IMR-90 (cell line): ENCODE measurements around the gene STAMBPL1. TPM values are rescaled to one million over a fixed set of nuclear protein-coding genes. Genes with fewer than 3 reads are reported as not detected.

Source experiments
- ATAC-seq: fragments of 200-7000 bp; cut with Tn5 transposase; 2 replicates; pipeline ENCODE4 v1.9.1; 2020; ENCODE audit warnings: low read depth, mild to moderate bottlenecking, moderate library complexity
- BruUV-seq: library from RNA; stranded (reverse); fragments of 400-500 nt; replicated peaks from 2 replicates; lab custom pipeline; 2021; lab: Mats Ljungman, UMichigan
- CTCF ChIA-PET: fragments of 300-600 bp; formaldehyde crosslinking; extraction: SDS; loops from one replicate; lab custom pipeline; 2021; ENCODE audit warnings: antibody characterized with exemption; lab: Yijun Ruan, JAX
- POLR2A ChIA-PET: fragments of 300-600 bp; sonication (Branson Sonifier 250); formaldehyde crosslinking; loops from one replicate; lab custom pipeline; 2022; ENCODE audit warnings: antibody characterized with exemption; ENCODE audit not compliant: unreplicated experiment; lab: Charles Lee
- DNase-seq: peaks from one replicate; pipeline ENCODE4 v3.0.0; 2013
- H2AFZ ChIP-seq: replicated peaks from 2 replicates; pipeline ENCODE3; 2013; ENCODE audit warnings: low read length, mild to moderate bottlenecking; ENCODE audit not compliant: poor library complexity
- H2AK5ac ChIP-seq: 2 replicates; pipeline ENCODE4 v1.6.1; 2013; ENCODE audit warnings: low read depth, low read length, inconsistent platforms
- H2AK9ac ChIP-seq: replicated peaks from 2 replicates; pipeline ENCODE3; 2013; ENCODE audit warnings: mild to moderate bottlenecking, low read depth, low read length, moderate library complexity; ENCODE audit not compliant: poor library complexity
- H2BK120ac ChIP-seq: 2 replicates; pipeline ENCODE4 v1.6.1; 2013; ENCODE audit warnings: low read depth, low read length, inconsistent platforms
- H2BK15ac ChIP-seq: 3 replicates; pipeline ENCODE4 v1.6.1; 2013; ENCODE audit warnings: low read depth, low read length, inconsistent platforms
- H2BK20ac ChIP-seq: 2 replicates; pipeline ENCODE4 v1.6.1; 2013; ENCODE audit warnings: low read depth, mild to moderate bottlenecking, inconsistent platforms, low read length, moderate library complexity
- H2BK5ac ChIP-seq: 2 replicates; pipeline ENCODE4 v1.6.1; 2013; ENCODE audit warnings: mild to moderate bottlenecking, low read depth, low read length, inconsistent platforms; ENCODE audit not compliant: poor library complexity, severe bottlenecking
- H3K14ac ChIP-seq: replicated peaks from 2 replicates; pipeline ENCODE4 v1.6.1; 2013; ENCODE audit warnings: low read depth, low read length, inconsistent platforms
- H3K18ac ChIP-seq: 2 replicates; pipeline ENCODE4 v1.6.1; 2013; ENCODE audit warnings: low read depth, low read length, control low read depth
- H3K23ac ChIP-seq: 2 replicates; pipeline ENCODE4 v1.6.1; 2013; ENCODE audit warnings: low read depth, low read length, inconsistent platforms
- H3K27ac ChIP-seq: 2 replicates; pipeline ENCODE4 v1.5.1; 2013; ENCODE audit warnings: mild to moderate bottlenecking, control low read depth, low read length; ENCODE audit not compliant: insufficient read depth
- H3K27me3 ChIP-seq: 2 replicates; pipeline ENCODE4 v1.6.1; 2013; ENCODE audit warnings: low read length; ENCODE audit not compliant: control insufficient read depth, insufficient read depth
- H3K36me3 ChIP-seq: 2 replicates; pipeline ENCODE4 v1.6.1; 2013; ENCODE audit warnings: low read length, mixed read lengths; ENCODE audit not compliant: control insufficient read depth, insufficient read depth
- H3K4ac ChIP-seq: 2 replicates; pipeline ENCODE4 v1.6.1; 2013; ENCODE audit warnings: low read depth, low read length, inconsistent platforms
- H3K4me1 ChIP-seq: 2 replicates; pipeline ENCODE4 v1.6.1; 2013; ENCODE audit warnings: low read length, mixed read lengths; ENCODE audit not compliant: control insufficient read depth, insufficient read depth
- H3K4me2 ChIP-seq: 2 replicates; pipeline ENCODE4 v1.6.1; 2013; ENCODE audit warnings: low read depth, mild to moderate bottlenecking, control low read depth, low read length, moderate library complexity
- H3K4me3 ChIP-seq: 2 replicates; pipeline ENCODE4 v1.5.1; 2013; ENCODE audit warnings: low read depth, mild to moderate bottlenecking, control low read depth, low read length, moderate library complexity; ENCODE audit not compliant: insufficient read depth
- H3K56ac ChIP-seq: 2 replicates; pipeline ENCODE4 v1.6.1; 2013; ENCODE audit warnings: low read length, inconsistent platforms; ENCODE audit not compliant: insufficient read depth; ENCODE audit errors: extremely low read depth
- H3K79me1 ChIP-seq, 2 experiments: 2 replicates each; pipeline ENCODE4 v1.6.1; 2013; ENCODE audit warnings: low read length in 2 of 2, inconsistent platforms in 1 of 2, low read depth in 1 of 2
- H3K9ac ChIP-seq: 2 replicates; pipeline ENCODE4 v1.6.1; 2013; ENCODE audit warnings: low read depth, low read length, control low read depth
- H3K9me1 ChIP-seq: 2 replicates; pipeline ENCODE4 v1.6.1; 2013; ENCODE audit warnings: low read length, inconsistent platforms; ENCODE audit not compliant: insufficient read depth
- H3K9me3 ChIP-seq: 2 replicates; pipeline ENCODE4 v1.6.1; 2013; ENCODE audit warnings: low read length; ENCODE audit not compliant: control insufficient read depth, insufficient read depth
- H4K20me1 ChIP-seq: 2 replicates; pipeline ENCODE4 v1.6.1; 2013; ENCODE audit warnings: low read length, inconsistent platforms; ENCODE audit not compliant: insufficient read depth
- H4K5ac ChIP-seq: 2 replicates; pipeline ENCODE4 v1.6.1; 2013; ENCODE audit warnings: mild to moderate bottlenecking, low read depth, low read length, control low read depth
- H4K8ac ChIP-seq, 2 experiments: 2 replicates each; pipeline ENCODE4 v1.6.1; 2013; ENCODE audit warnings: low read depth in 2 of 2, low read length in 2 of 2, control low read depth in 1 of 2, inconsistent platforms in 1 of 2
- H4K91ac ChIP-seq: 2 replicates; pipeline ENCODE4 v1.6.1; 2013; ENCODE audit warnings: low read depth, low read length, inconsistent platforms; ENCODE audit not compliant: insufficient read depth
- CEBPB ChIP-seq: IDR thresholded peaks from 2 replicates; pipeline ENCODE4 v1.6.1; 2012; ENCODE audit warnings: low read depth, low read length, improper control_type of control experiment
- MAFK ChIP-seq: IDR thresholded peaks from 2 replicates; pipeline ENCODE4 v1.6.1; 2012; ENCODE audit warnings: low read depth, low read length, improper control_type of control experiment
- MXI1 ChIP-seq: IDR thresholded peaks from 2 replicates; pipeline ENCODE4 v1.6.1; 2012; ENCODE audit warnings: low read depth, mild to moderate bottlenecking, low read length, moderate library complexity, borderline replicate concordance
- WGBS, 2 experiments: methylation state at CpG; one replicate each; pipeline versions ENCODE4 v1.1.5 to v1.1.7; 2013; ENCODE audit warnings: missing lambda C conversion rate in 2 of 2; ENCODE audit not compliant: insufficient read length in 1 of 2; ENCODE audit errors: extremely low coverage in 2 of 2; 5-methylcytosine and 5-hydroxymethylcytosine counted together
- dilution Hi-C: fragments of 300-500 bp; cut with HindIII; formaldehyde crosslinking; loops from one replicate; pipeline ENCODE4 v1.14.3; 2018; ENCODE audit warnings: low sequenced_read_pairs; ENCODE audit not compliant: unreplicated experiment
- in situ Hi-C: fragments of 300-500 bp; cut with MboI; formaldehyde crosslinking; loops from 3 replicates; pipeline ENCODE4 v1.14.3; 2019; ENCODE audit warnings: low sequenced_read_pairs, inconsistent platforms, mixed read lengths
- intact Hi-C: fragments of 100-400 bp; cut with micrococcal nuclease; formaldehyde crosslinking; loops from 2 replicates; pipeline ENCODE4 v1.10.0; 2022
- polyA plus RNA-seq, 3 experiments: library from polyadenylated mRNA; depleted of rRNA; stranded (reverse); fragments of >200 nt; gene quantifications; 2 replicates each; pipeline ENCODE4 v1.2.3, GENCODE V29; 2012; ENCODE audit warnings: low replicate concordance in 1 of 3
- total RNA-seq: library from RNA; depleted of rRNA; stranded (reverse); fragments of >200 nt; gene quantifications from 2 replicates; pipeline ENCODE4 v1.2.3, GENCODE V29; 2012

Gene STAMBPL1
- total and polyA plus RNA-seq, 2 of the 4 experiments (the other 2 are of a cell fraction), result 26.8 to 28.1 TPM

GRCh38 chr10:88903715-88904114 lies 23.7 kb downstream of the STAMBPL1 start:
- no peak overlapping the region for H3K56ac ChIP-seq
- H3K14ac ChIP-seq, result peak overlapping the region; percentile 35; the same call in 1 of the 2 replicates
- DNase-seq (no peak), ATAC-seq (no peak)
- ChIA-PET POLR2A (no interaction called here), CTCF (no interaction called here)
- H3K9me3 ChIP-seq, result no peaks in the 10 kb centered on the region
- intact Hi-C loops (no loop called here), in situ Hi-C loops (no loop called here), dilution Hi-C loops (no loop called here)
- TF ChIP-seq MXI1, result no peak
- no peak for TF ChIP-seq MAFK
- no peak for TF ChIP-seq CEBPB
- peaks cover 12% of the 10 kb centered on the region for H3K4me1 ChIP-seq
- peak overlapping the region; percentile 69; the same call in 1 of the 2 replicates for H4K5ac ChIP-seq
- H3K79me1 ChIP-seq, result peaks cover 41 to 77% of the 10 kb centered on the region in 2 experiments
- H3K36me3 ChIP-seq, result peaks cover 39% of the 10 kb centered on the region
- H2AK9ac ChIP-seq, result no peak overlapping the region
- H3K27me3 ChIP-seq, result no peaks in the 10 kb centered on the region
- no peak overlapping the region for H2BK20ac ChIP-seq
- no peak overlapping the region for H3K9ac ChIP-seq
- WGBS, 2 experiments, result no CpG with 5 or more reads among the region's 3 CpGs
- no peak overlapping the region for H2BK15ac ChIP-seq
- H4K8ac ChIP-seq, result 0 out of 4 replicates have a peak overlapping the region, but pooled peaks of 1 of the 2 experiments have one; percentile 40
- no peak overlapping the region for H3K4ac ChIP-seq
- H3K23ac ChIP-seq, result peak overlapping the region; percentile 60; the same call in 1 of the 2 replicates
- H3K18ac ChIP-seq, result peak overlapping the region; percentile 49
- H4K91ac ChIP-seq, result no peak overlapping the region
- H2BK5ac ChIP-seq, result no peak overlapping the region
- peaks cover 17% of the 10 kb centered on the region for H3K9me1 ChIP-seq
- no peak overlapping the region for H3K4me3 ChIP-seq
- no peak overlapping the region for H2AK5ac ChIP-seq
- no peak overlapping the region for H2AFZ ChIP-seq
- H3K27ac ChIP-seq, result no peak overlapping the region
- no peaks in the 10 kb centered on the region; the same call in 1 of the 2 replicates for H4K20me1 ChIP-seq
- no peak overlapping the region for H3K4me2 ChIP-seq
- no TSS peak for BruUV-seq
- 0 out of 2 replicates have a peak overlapping the region, but pooled peaks have one; percentile 11 for H2BK120ac ChIP-seq
